ENCODE results near the gene GID8. TPM values are rescaled to one million over a fixed set of nuclear protein-coding genes. Genes with fewer than 3 reads are reported as not detected.
"Not testable (repeated sequence)": the region's sequence is repeated elsewhere in the genome, so short reads cannot be mapped to it uniquely, and the experiment has no call there.

GID8 gene
- polyA plus RNA-seq, 1 donor from 2014 or later: 54.8 TPM

DNA sequence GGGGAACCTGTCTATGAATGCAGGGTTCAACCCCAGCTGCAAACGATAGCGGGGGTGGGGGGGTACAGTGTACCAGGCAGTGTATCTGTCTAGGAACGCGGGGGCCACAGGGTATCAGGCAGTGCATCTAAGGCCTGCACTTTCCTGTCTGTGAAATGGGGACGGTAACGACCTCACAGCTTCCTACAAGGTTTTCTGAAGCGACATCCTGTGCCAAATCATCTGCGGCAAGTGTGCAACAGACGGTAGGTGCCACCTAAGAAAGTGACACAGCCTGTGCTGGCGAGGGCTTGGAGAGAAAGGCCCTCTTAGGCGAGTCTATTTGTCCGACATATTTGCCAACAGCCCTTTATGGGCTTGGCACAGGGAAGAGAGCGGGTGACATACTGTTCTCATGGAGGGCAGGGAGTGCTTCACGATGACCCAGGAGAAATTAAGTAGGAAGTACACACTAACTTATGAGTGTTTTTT, 15.5 kb upstream of the GID8 start:
- Histone ChIP-seq H3K4me2 (ENCODE audit: low read length) (no peak overlapping the region), H3K36me3 (ENCODE audit: insufficient read depth, low read length) (no peaks in the 10 kb centered on the region), H3K4me3 (ENCODE audit: low read length) (no peak overlapping the region), H3F3A (ENCODE audit: insufficient read depth, low read length, poor library complexity, severe bottlenecking) (peaks cover 3% of the 10 kb centered on the region), H3K9me3 (ENCODE audit: low read length) (no peaks in the 10 kb centered on the region), H2AFZ (ENCODE audit: low read depth, low read length) (no peak overlapping the region), H3K79me2 (replicated peaks; ENCODE audit: insufficient read depth, low read length) (peaks cover 93% of the 10 kb centered on the region), H3K27ac (ENCODE audit: low read length) (no peak overlapping the region), H3K27me3 (ENCODE audit: insufficient read depth, low read depth, low read length) (no peaks in the 10 kb centered on the region), H3K9ac (ENCODE audit: low read length) (no peak overlapping the region), H4K20me1 (ENCODE audit: insufficient read depth) (peaks cover 32% of the 10 kb centered on the region), H3K9me2 (ENCODE audit: insufficient read depth, low read length) (no peaks in the 10 kb centered on the region)
- TF ChIP-seq, protein P1, sequence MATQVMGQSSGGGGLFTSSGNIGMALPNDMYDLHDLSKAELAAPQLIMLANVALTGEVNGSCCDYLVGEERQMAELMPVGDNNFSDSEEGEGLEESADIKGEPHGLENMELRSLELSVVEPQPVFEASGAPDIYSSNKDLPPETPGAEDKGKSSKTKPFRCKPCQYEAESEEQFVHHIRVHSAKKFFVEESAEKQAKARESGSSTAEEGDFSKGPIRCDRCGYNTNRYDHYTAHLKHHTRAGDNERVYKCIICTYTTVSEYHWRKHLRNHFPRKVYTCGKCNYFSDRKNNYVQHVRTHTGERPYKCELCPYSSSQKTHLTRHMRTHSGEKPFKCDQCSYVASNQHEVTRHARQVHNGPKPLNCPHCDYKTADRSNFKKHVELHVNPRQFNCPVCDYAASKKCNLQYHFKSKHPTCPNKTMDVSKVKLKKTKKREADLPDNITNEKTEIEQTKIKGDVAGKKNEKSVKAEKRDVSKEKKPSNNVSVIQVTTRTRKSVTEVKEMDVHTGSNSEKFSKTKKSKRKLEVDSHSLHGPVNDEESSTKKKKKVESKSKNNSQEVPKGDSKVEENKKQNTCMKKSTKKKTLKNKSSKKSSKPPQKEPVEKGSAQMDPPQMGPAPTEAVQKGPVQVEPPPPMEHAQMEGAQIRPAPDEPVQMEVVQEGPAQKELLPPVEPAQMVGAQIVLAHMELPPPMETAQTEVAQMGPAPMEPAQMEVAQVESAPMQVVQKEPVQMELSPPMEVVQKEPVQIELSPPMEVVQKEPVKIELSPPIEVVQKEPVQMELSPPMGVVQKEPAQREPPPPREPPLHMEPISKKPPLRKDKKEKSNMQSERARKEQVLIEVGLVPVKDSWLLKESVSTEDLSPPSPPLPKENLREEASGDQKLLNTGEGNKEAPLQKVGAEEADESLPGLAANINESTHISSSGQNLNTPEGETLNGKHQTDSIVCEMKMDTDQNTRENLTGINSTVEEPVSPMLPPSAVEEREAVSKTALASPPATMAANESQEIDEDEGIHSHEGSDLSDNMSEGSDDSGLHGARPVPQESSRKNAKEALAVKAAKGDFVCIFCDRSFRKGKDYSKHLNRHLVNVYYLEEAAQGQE (IDR thresholded peaks at IDR 0.05; ENCODE audit: borderline replicate concordance): no peak
- TF ChIP-seq EP300 (conservative IDR thresholded peaks at IDR 0.05; ENCODE audit: poor library complexity, severe bottlenecking): no peak
- no peak for TF ChIP-seq MXI1 (conservative IDR thresholded peaks at IDR 0.05; ENCODE audit: poor library complexity, severe bottlenecking)
- no peak for TF ChIP-seq EZH2 (IDR thresholded peaks at IDR 0.05; ENCODE audit: borderline replicate concordance, insufficient read depth, low read length, poor library complexity, severe bottlenecking)
- TF ChIP-seq, protein P2, sequence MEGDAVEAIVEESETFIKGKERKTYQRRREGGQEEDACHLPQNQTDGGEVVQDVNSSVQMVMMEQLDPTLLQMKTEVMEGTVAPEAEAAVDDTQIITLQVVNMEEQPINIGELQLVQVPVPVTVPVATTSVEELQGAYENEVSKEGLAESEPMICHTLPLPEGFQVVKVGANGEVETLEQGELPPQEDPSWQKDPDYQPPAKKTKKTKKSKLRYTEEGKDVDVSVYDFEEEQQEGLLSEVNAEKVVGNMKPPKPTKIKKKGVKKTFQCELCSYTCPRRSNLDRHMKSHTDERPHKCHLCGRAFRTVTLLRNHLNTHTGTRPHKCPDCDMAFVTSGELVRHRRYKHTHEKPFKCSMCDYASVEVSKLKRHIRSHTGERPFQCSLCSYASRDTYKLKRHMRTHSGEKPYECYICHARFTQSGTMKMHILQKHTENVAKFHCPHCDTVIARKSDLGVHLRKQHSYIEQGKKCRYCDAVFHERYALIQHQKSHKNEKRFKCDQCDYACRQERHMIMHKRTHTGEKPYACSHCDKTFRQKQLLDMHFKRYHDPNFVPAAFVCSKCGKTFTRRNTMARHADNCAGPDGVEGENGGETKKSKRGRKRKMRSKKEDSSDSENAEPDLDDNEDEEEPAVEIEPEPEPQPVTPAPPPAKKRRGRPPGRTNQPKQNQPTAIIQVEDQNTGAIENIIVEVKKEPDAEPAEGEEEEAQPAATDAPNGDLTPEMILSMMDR (IDR thresholded peaks at IDR 0.05; ENCODE audit: poor library complexity, severe bottlenecking): no peak
- no peak for TF ChIP-seq POLR2AphosphoS5 (IDR thresholded peaks at IDR 0.05)
- TF ChIP-seq TAF1 (IDR thresholded peaks at IDR 0.05; ENCODE audit: low read depth): no peak
- no peak for TF ChIP-seq RAD21 (conservative IDR thresholded peaks at IDR 0.05)

DNA sequence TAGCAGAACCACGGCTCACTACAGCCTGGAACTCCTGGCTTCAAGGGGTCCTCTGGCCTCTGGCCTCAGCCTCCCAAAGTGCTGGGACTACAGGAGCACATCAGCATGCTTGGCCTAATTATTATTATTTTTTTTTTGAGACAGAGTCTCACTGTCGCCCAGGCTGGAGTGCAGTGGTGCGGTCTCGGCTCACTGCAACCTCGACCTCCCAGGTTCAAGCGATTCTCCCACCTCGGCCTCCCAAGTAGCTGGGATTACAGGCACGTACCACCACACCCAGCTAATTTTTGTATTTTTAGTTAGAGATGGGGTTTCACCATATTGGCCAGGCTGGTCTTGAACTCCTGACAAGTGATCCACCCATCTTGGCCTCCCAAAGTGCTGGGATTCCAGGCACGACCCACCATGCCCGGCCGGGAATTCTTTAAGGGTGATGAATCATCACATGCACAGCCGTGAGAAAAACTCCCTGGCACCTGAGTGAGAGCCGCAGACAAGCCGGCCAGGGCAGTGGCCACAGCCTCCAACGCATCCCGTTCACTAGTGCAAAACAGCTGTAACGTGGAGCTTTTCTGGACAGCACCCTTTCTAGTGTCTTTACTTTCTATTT, 14.8 kb upstream of the GID8 start:
- H4K20me1 ChIP-seq (ENCODE audit: insufficient read depth): peaks cover 28% of the 10 kb centered on the region
- not testable (repeated sequence) for H3K9me2 ChIP-seq (ENCODE audit: insufficient read depth, low read length); H3K27ac ChIP-seq (ENCODE audit: low read length); H3F3A ChIP-seq (ENCODE audit: insufficient read depth, low read length, poor library complexity, severe bottlenecking); H3K9ac ChIP-seq (ENCODE audit: low read length); H2AFZ ChIP-seq (ENCODE audit: low read depth, low read length); H3K9me3 ChIP-seq (ENCODE audit: low read length); H3K36me3 ChIP-seq (ENCODE audit: insufficient read depth, low read length); H3K27me3 ChIP-seq (ENCODE audit: insufficient read depth, low read depth, low read length); H3K4me2 ChIP-seq (ENCODE audit: low read length)
- H3K4me3 ChIP-seq (ENCODE audit: low read length): peak overlapping the region; percentile 98
- peaks cover 93% of the 10 kb centered on the region for H3K79me2 ChIP-seq (replicated peaks; ENCODE audit: insufficient read depth, low read length)
